SU-DHL-6 (cell line): ENCODE measurements around the gene KCNIP4.

Source experiments
- EZH2phosphoT487 ChIP-seq: fragments of 200-600 bp; sonication (generic), shearing (Covaris generic); conservative IDR thresholded peaks from 2 replicates; pipeline ENCODE4 v1.6.1; 2018; ENCODE audit warnings: mild to moderate bottlenecking, antibody characterized with exemption, low read length, moderate library complexity, mixed read lengths
- TF ChIP-seq, protein P1 (sequence below): fragments of 200-600 bp; sonication (generic); IDR thresholded peaks from one replicate; pipeline ENCODE4 v1.5.1; 2017; ENCODE audit warnings: antibody characterized with exemption, mild to moderate bottlenecking, low read length, moderate library complexity; ENCODE audit not compliant: insufficient read depth, poor library complexity, severe bottlenecking

DNA sequence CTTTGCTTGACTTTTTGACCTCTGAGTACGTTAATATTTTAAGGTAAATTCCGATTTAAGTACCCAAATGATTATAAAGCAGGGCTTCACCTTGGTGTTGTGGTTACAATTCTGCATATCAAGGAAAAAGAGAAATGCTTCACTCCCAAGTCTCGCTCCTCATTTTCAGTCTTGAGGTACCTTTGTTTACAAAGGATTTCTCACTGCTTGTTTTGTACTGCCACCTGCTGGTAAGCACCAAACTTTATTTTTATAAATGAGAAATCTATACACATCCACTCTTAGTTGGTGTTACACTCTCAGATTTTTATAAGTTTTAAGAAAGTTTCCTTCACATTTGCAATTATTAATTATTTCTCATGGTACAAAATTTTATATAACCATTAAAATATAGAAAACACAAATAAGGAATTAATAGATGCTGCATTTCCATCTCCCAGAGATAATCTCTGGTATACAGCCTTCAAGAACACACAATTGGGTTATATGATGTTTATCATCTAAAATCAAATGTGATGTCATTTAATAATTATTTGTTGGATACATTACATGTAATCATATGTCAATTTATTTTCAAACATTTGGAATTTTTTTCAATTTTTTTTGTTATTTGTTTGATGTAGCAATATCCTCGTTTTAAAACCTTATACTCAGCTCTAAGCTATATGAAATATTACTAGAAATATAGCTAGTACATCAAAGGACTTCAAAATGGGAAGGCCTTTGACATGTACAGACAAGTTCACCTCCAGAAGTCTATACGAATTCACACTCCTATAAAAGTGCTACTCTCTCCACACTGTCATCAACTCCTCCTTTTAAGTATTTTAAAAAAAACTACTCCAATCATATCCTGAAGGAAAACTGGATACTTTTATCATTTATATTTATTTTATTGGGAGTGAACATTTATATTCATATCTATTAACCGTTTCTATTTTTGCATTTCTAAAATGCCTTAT is 179.9 kb downstream of the KCNIP4 start:
- TF ChIP-seq, protein P1, sequence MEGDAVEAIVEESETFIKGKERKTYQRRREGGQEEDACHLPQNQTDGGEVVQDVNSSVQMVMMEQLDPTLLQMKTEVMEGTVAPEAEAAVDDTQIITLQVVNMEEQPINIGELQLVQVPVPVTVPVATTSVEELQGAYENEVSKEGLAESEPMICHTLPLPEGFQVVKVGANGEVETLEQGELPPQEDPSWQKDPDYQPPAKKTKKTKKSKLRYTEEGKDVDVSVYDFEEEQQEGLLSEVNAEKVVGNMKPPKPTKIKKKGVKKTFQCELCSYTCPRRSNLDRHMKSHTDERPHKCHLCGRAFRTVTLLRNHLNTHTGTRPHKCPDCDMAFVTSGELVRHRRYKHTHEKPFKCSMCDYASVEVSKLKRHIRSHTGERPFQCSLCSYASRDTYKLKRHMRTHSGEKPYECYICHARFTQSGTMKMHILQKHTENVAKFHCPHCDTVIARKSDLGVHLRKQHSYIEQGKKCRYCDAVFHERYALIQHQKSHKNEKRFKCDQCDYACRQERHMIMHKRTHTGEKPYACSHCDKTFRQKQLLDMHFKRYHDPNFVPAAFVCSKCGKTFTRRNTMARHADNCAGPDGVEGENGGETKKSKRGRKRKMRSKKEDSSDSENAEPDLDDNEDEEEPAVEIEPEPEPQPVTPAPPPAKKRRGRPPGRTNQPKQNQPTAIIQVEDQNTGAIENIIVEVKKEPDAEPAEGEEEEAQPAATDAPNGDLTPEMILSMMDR = peak; percentile 46
- TF ChIP-seq EZH2phosphoT487 = no peak
